ENCODE data around the gene MOSPD2.

- TF ChIP-seq POLR2AphosphoS5 (IDR thresholded peaks at IDR 0.05; ENCODE audit: low read depth, low read length) = no peak
- no peak for TF ChIP-seq TAF1 (IDR thresholded peaks at IDR 0.05; ENCODE audit: borderline replicate concordance, insufficient read depth, low read length)
Measured at GRCh38 chrX:14956813-14957582, 83.8 kb downstream of the MOSPD2 start.

Data from PFSK-1 (cell line).